ENCODE results near the gene CDC42BPA.

The CDC42BPA gene

DNA sequence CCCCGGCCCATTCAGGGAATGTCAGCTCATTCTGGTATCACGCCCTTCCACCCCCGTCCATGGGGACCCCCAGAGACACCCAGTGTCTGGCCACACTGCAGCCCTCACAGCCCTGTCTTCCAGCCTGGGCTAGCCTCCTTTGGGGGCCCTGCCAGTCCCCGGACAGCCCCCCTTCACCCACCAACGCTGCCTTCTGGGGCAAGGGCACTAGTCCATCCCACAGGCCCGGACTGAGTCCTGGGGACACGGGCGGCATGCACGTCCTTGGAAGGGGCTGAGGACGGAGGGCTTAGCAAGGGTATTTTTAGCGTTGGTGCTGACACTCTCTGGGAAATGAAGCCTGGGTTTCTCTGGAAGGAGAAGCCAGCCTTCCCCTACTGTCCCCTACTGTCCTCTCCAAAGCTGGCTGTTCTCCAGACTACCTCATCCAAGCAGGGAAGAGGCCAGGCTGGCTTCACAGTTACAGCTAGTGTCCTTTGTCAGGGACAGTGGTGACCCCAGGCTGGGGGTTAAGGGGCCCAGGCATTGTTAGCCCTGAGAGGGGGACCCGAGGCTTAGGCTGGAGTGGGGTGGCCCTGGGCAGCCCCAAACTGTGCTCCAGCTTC is 338.7 kb downstream of the CDC42BPA start:
- DNase-seq (ENCODE audit: low spot score): no peak

DNA sequence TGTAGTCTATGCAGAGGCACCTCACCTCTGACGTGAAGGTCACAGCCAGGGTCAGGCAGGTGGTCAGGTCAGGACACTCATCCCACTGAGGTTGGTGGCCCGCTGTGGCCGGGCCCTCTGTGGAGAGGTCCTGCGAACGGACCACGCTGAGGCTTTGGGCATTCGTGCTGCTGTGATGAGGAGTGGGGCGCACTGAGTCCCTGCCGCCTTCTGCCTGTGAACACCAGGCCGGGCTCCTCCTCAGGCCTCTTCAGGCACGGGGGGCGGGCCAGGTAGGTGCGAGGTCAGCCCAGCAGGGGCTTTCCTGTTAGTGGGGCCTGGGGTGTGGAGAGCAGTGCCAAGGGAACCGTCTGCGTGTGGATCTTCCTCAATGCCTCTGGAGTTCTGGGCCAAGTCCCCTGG is 339.2 kb downstream of the CDC42BPA start:
- no peak for DNase-seq (ENCODE audit: low spot score)

DNA sequence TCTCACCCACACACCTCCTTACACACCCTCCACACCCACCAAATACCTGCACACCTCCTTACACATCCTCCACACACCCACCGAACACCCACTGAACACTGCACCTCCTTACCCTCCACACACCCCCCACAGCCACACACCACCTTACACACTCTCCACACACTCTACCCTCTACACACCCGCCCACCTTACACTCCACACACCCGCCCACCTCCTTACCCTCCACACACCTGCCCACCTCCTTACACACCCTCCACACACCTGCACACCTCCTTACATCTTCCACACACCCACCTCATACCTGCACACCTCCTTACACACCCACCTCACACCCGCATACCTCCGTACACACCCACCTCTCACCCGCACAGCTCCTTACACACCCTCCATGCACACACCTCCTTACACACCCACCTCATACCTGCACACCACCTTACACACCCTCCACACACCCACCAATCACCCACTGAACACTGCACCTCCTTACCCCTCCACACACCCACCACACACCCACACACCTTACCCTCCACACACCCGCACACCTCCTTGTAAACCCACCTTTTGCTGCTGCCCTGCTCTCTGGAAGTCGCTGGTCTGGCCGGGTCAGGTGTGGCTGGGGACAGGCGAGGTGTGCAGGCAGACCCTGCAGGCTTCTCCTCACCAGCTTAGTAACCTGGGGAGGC is 339.7 kb downstream of the CDC42BPA start:
- DNase-seq (ENCODE audit: low spot score): no peak

DNA sequence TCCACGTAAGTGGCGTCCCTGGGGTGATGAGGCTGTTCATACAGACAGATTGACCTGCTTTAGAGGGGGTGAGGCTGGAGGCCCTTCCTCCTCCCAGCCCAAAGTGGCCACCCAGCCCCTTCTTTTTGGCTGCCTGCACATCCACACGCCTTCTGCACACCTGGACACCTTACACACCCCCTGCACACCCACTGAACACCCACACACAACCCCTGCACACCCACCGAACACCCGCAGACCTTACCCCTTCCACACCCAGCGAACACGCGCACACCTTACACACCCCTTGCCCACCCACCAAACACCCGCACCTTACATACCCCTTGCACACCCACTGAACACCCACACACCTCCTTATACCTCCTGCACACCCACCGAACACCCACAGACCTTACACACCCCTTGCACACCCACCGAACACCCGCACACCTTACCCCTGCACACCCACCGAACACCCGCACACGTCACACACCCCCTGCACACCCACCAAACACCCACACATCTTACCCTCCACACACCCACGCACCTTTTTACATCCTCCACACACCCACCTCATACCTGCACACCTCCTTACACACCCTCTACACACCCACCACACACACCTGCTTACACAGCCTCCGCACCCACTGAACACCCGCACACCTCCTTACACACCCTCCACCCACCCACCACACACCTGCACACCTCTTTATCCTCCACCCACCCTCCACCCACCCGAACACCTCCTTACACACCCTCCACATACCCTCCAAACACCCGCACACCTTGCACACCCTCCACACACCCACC is 340.5 kb downstream of the CDC42BPA start:
- DNase-seq (ENCODE audit: low spot score): no peak

DNA sequence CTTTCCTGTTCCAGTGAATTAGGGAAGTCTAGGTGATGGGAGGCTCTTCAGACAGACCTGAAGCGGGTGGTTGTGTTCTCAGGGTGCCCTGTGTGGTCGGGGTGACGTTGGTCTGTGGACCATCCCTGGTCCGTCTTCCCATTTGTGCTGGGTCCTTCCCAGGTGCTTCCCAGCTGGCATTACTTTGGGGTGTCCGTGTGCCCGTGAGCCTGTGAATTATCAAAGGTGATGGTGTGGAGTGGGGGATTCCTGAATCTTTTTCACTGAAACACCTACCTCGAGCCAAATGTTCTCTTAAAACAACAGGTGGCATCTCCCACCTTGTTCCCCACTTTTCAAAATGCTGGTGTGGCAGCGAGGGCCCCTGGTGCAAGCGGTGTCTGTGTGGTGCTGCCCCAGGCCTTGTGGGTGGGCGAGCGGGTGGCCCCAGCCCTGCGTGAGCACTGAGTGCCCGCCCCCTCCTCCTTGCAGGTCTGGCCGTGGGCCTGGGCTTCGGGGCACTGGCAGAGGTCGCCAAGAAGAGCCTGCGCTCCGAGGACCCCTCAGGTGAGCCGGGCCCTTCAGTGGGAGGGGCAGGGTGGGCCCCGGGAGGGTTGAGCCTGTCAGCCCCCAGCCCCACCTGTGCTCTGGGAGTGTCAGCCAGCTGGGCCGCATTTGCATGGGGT is 341.2 kb downstream of the CDC42BPA start:
- DNase-seq (ENCODE audit: low spot score): no peak

DNA sequence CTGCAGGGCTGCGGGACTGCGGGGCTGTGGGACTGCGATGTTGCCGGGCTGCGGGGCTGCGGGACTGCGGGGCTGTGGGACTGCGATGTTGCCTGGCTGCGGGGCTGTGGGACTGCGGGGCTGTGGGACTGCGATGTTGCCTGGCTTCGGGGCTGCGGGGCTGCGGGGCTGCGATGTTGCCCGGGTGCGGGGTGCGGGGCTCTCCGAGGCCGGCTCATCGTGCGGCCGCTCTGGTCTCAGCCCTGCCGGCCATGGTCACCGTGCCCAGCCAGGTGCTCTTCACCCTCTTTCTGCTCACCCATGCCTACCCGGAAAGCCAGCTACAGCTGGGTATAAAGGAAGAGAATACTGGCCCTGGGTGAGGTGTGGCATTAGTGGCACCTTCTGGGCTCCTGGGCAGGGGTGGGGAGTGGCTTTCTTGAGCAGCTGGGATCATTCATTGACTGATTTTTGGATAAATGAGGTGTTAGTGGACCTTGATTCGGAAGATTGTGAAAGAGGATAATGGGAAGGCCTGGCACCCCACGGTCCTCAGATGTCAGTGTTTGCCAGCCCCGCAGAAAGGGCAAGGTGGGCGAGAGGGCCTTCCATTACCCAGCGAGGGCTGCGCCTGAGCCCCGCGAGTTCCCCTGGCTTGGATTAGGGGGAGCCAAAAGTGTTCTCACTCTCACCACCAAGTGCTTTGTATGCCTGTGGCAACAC is 341.9 kb downstream of the CDC42BPA start:
- no peak for DNase-seq (ENCODE audit: low spot score)

DNA sequence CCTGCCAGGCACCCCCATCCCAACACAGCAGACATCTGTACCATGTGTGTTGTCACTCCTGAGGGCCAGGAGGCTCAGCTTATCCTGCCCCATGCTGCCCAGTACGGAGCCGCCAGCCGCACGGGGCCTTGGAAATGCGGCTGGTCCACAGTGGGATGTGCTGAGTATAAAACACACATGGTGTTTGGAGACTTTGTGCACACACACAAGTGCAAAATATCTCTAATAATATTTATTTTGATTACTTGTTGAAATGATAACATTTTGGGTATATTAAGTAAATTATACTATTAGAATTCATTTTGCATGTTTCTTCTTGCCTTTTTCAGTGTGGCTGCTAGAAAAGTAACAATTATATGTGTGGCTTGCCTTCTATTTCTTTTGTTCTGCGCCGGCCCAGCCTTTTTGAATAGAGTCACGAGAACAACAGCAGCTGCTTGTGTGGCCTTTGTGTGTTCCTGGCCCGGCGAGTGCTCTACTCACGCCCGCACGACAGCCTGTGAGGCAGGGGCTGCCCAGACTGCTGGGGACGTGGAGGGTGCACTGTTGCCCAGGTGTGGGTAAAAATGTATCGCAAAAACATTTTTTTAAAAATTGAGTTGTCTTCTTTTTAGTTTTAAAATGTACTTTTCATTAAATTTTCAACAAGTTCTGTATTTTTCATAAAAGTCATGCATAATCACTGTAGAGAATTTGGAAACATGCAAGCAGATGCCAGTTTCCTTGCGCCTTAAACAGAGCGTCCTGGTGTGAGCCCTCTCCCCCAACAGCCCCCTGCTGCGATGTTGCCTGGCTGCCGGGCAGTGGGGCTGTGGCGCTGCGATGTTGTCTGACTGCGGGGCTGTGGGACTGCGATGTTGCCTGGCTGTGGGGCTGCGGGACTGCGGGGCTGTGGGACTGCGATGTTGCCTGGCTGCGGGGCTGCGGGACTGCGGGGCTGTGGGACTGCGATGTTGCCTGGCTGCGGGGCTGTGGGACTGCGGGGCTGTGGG is 342.7 kb downstream of the CDC42BPA start:
- DNase-seq (ENCODE audit: low spot score): no peak

DNA sequence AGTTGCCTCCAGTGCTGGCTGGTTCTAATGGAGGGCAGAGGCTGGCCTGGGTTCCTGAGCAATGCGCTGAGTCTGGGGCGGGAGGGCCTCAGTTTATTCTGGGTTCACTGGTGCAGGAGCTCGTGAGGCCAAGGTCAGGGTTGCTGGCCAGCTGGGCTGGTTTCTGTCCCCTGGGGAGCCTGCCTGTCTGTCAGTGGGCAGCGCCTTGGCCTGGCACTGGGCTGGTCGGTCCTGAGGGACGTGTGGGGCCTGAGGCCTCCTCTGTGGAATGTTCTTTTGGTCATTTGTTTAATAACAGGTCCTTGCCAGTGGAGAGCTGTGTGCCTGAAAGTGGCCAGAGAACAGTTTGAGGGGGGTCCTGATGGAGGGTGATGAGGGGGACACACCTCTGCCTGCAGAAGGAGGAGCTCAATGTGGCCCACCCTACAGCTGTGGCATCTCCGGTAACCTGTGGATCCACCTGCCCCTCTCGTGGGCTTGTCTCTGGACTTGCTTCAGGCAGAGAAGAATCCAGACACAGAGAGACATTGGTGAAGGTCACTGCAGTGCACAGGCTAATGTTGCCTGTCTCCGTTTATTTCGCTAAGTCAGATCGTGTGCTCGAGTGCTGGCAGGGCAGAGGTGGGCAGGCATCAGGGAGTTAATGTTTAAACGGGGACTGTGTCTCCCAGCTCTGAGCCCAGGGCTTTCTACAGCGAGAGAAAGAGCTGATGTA is 343.6 kb downstream of the CDC42BPA start:
- no peak for DNase-seq (ENCODE audit: low spot score)

DNA sequence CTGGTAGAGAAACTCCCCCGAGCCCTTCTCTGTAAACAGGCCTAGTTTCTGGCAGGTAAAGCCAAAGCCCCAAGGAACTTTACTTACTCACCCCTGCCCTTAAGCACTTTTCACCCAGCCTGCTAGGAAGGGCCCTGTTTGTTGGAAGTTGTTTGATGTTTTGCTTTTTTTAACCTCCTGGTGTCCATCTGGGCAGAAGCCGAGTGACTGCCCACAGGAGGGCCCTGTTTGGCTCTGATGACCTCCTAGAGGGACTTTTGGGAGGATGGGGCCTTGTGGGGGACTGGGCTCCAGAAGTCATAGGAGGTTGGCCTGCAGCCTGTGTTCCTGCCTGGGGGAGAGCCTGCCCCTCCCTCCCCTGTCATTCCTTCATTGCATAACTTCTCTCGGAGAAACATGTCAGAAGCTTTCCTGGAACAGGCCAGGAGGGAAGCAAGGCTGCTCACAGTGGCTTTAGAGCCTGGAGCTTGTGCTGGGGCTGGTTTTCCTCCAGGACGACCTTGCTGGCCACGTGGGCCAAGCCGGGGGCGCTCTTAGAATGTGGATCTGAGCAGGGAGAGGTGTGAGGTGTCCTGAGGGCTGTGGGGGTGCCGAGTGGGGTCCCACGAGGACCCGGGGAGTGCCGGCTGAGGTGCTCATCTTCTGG is 344.3 kb downstream of the CDC42BPA start:
- DNase-seq (ENCODE audit: low spot score): peak; percentile 84

DNA sequence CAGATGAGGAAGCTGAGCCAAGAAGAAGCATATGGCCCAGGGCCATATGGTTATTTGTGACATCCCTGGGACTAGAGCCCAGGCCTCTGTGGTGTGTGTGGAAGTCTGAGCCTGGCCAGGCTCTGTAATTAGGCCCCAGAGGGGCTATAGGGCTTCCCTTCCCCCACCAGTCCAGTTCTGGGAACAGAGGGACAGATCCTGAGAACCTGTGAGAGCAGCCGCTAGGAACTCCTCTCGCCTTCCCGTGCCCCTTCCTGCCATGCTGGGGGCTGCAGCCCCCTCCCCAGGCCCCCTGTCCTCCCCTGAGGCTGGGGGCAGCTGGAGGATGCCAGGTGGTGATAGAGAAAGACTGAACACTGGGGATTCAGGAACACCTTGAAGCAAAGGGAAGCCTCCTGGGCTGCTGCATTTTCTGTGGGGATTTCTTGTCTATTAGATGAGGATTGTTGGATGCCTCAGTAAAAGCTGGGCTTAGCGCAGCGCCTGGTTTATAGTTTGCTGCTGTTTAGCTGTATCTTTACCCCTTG is 344.9 kb downstream of the CDC42BPA start:
- no peak for DNase-seq (ENCODE audit: low spot score)

DNA sequence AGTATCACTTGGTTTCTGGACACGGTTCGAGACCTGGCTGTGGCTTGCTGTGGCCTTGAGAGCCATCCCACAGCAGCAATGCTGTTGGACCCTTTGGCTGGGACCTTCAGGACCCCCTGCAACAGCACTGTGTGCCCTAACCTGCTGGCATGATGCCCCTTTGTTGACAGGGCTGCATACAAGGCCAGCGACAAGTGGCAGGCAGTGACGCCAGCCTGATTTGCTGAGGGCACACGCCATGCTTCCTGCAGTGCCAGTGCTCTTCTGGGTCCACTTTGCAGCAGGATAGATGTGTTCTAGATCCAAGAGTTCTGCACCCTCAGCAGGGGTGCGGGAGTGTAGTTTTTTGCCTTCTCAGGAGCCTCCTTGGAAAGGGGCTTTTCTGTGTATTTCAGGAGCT is 345.4 kb downstream of the CDC42BPA start:
- DNase-seq (ENCODE audit: low spot score): no peak

DNA sequence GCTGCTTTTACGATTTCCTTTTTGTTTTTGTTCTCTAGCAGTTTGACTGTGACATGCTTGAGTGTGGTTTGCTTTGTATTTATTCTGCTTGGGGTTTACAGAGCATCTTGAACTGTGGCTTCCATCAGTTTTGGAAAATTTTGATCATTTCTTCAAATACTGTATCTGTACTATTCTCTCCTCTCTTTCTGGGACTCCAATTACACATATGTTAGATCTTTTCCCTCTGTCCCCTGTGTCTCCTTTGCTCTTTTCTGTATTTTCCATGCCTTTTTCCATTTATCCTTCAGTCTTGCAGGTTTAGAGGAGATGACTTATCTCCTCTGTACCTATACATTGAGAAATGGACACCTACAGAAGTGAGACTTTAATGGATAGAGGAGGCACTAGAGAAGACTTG is 346.5 kb downstream of the CDC42BPA start:
- no peak for DNase-seq (ENCODE audit: low spot score)

DNA sequence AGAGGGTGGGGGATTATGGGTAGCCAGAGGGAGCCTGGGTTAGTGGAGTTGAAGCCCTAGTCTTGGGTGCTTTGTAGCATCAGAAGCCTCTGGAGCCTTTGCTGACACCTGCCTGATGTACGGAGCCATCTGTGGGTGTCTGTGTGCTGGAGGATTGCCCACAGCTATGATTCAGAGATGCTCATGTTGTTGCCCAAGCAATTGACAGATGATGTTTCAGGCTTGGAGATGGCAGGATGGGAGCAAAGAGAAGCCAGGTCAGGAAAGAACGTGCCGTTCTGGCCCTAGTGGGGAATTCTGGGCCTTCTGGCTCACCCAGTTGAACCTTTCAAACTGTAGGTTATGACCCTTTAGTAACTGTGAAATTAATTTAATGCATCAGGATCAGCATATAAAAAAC is 350.6 kb downstream of the CDC42BPA start:
- no peak for DNase-seq (ENCODE audit: low spot score)

DNA sequence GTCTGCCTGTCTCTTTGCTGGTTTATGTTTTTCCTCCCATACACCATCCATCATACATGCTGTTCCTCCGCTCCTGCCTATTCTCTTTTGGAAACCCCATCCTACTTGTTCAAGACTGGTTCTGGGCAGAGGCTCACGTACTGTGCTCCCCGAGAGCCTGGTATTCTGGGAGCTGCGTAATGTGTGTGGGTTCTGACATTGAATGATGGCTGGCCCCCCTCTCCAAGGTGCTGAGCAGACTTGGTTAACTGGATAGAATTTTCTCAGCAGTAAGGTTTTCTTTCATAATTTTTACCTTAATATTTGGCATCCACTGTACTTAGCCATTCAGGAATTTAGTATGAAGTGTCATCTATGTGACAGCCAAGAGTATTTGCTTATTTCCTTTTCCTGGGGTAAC is 351.6 kb downstream of the CDC42BPA start:
- no peak for DNase-seq (ENCODE audit: low spot score)

DNA sequence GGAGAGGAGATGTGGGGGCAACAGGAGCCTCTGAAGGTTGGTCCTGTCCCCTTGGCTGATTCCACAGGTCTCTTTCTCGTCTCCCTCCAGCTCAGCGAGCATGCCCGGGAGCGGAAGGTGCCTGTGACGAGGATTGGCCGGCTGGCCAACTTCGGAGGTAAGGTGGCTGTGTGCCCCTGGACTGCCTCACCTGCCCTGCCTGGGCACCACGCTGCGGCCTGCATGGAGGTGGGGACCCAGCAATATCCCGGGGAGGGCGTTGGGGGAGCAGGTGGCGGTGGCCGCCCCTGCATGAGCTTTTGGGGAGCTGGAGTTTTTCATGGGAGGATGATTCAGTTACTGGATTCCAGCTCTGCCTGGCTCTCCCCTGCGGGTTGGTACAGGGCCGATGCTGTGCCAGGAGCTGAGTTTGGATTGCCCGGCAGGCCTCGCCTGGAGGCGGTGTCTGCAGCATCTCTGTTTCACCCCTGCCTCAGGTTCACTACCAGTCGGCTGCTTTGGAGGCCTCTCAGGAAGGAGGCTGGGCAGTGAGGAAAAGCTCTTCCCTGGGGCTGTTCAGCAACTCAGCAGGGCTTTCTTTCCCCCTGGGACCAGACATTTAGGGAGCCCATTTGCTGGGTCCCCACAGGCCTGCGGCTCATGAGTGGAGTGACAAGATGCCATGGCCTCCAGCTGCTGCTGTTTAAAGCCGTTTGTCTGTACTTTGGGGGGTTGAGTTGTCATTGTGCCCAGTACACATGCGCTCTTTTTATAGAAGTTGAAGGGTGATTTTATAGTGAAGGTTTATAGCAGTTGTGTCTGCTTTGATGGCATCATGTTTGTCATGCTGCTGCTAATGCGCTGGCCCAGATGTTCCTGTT is 352.5 kb downstream of the CDC42BPA start:
- DNase-seq (ENCODE audit: low spot score): no peak

DNA sequence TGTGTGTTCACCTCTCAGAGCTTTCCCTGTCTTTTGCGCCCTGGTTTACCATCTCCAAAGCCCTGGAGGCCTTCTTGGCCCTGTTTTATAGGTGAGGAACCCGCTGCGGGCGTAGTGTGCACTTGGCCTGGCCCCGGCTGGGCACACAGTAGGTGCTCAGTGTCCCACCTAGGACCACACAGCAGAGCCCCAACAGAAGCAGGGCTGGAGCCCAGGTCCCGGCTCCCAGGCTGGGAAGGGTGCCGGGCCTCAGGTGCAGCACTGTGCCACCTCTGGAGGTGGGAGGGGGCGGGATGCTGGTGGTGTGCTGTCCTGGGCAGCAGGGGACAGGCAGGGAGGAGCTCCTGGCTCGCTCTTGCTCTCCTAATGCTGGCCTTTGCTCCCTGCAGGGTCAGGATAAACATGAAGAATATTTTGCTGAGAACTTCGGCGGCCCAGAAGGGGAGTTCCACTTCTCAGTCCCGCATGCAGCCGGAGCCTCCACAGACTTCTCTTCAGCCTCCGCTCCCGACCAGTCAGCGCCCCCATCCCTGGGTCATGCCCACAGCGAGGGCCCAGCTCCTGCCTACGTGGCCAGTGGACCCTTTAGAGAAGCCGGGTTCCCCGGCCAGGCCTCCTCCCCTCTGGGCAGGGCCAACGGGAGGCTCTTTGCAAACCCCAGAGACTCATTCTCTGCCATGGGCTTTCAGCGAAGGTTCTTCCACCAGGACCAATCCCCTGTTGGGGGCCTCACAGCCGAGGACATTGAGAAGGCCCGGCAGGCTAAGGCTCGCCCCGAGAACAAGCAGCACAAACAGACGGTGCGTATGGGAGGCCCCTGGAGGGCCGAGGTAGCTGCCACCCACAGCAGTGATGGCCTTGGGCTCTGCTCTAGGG is 353.4 kb downstream of the CDC42BPA start:
- DNase-seq (ENCODE audit: low spot score): no peak

DNA sequence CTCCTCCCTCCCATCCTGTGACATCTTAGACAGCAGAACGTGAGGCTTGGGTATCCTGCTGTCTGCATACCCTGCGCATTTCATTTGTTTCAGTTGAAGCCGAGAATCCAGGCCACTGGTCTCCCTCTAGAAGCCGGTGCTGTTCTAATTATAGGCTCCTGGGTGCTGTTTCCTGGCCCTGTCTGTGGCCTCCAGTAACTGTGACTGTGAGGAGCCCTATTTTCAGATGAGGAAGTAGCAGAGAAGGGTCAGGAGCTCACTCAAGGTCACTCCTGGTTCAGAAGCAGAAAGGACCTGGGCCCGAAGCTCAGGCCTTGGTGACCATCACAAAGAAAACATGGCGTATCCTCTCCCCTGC is 354.2 kb downstream of the CDC42BPA start:
- no peak for DNase-seq (ENCODE audit: low spot score)

Measured in GM03348 (cell line).